SK-N-SH treated with all-trans-retinoic acid at 6 μM for 48 hours (cell line): ENCODE data around the gene NTN1.

Source experiments
- ARNTL ChIP-seq: fragments of 450-650 bp; formaldehyde crosslinking; IDR thresholded peaks from 2 replicates; pipeline ENCODE4 v1.5.0; 2020; ENCODE audit warnings: low read depth, mild to moderate bottlenecking, moderate library complexity, borderline replicate concordance
- BACH2 ChIP-seq: fragments of 250-450 bp; sonication (Bioruptor Pico); IDR thresholded peaks from 2 replicates; pipeline ENCODE4 v1.9.0; 2021; ENCODE audit warnings: mild to moderate bottlenecking, borderline replicate concordance
- CREB5 ChIP-seq: fragments of 250-450 bp; sonication (Bioruptor Pico); IDR thresholded peaks from 2 replicates; pipeline ENCODE4 v1.5.1; 2020; ENCODE audit warnings: low read depth, mild to moderate bottlenecking, moderate library complexity
- CSDC2 ChIP-seq: fragments of 250-450 bp; sonication (Bioruptor Pico); IDR thresholded peaks from 2 replicates; pipeline ENCODE4 v1.5.0; 2020; ENCODE audit warnings: mild to moderate bottlenecking, moderate library complexity
- CSRNP3 ChIP-seq: fragments of 250-450 bp; sonication (Bioruptor Pico); IDR thresholded peaks from 2 replicates; pipeline ENCODE4 v1.5.1; 2021; ENCODE audit warnings: mild to moderate bottlenecking, moderate library complexity
- OSR1 ChIP-seq: fragments of 250-450 bp; sonication (Bioruptor Pico); IDR thresholded peaks from 2 replicates; pipeline ENCODE4 v1.8.0; 2022; ENCODE audit warnings: moderate library complexity, mild to moderate bottlenecking, inconsistent platforms
- PATZ1 ChIP-seq: fragments of 250-450 bp; sonication (Bioruptor Pico); IDR thresholded peaks from 2 replicates; pipeline ENCODE4 v1.8.0; 2020; ENCODE audit warnings: mild to moderate bottlenecking, moderate library complexity, borderline replicate concordance
- POU6F1 ChIP-seq: fragments of 250-450 bp; sonication (Bioruptor Pico); IDR thresholded peaks from 2 replicates; pipeline ENCODE4 v1.8.0; 2021; ENCODE audit warnings: low read depth, mild to moderate bottlenecking, moderate library complexity, borderline replicate concordance
- PPARA ChIP-seq: fragments of 250-450 bp; sonication (Bioruptor Pico); IDR thresholded peaks from 2 replicates; pipeline ENCODE4 v1.5.0; 2020; ENCODE audit warnings: mild to moderate bottlenecking, borderline replicate concordance
- TSHZ2 ChIP-seq: fragments of 250-450 bp; sonication (Bioruptor Pico); IDR thresholded peaks from 2 replicates; pipeline ENCODE4 v1.5.0; 2020; ENCODE audit warnings: mild to moderate bottlenecking, moderate library complexity
- ZFP30 ChIP-seq: fragments of 450-650 bp; formaldehyde crosslinking; IDR thresholded peaks from 2 replicates; pipeline ENCODE4 v1.5.0; 2022; ENCODE audit warnings: mild to moderate bottlenecking, moderate library complexity
- ZNF70 ChIP-seq: fragments of 450-650 bp; formaldehyde crosslinking; IDR thresholded peaks from 2 replicates; pipeline ENCODE4 v1.5.0; 2020; ENCODE audit warnings: mild to moderate bottlenecking, moderate library complexity
- ZNF8 ChIP-seq: fragments of 450-650 bp; formaldehyde crosslinking; IDR thresholded peaks from 2 replicates; pipeline ENCODE4 v1.5.0; 2020; ENCODE audit warnings: mild to moderate bottlenecking, moderate library complexity

- TF ChIP-seq PPARA (CRISPR knock-in tag) (no peak), CSDC2 (CRISPR knock-in tag) (no peak), TSHZ2 (CRISPR knock-in tag) (no peak), BACH2 (no peak), ARNTL (no peak), PATZ1 (CRISPR knock-in tag) (no peak), POU6F1 (CRISPR knock-in tag) (no peak), OSR1 (no peak), ZFP30 (CRISPR knock-in tag) (no peak), ZNF8 (no peak), ZNF70 (CRISPR knock-in tag) (no peak), CSRNP3 (CRISPR knock-in tag) (no peak), CREB5 (CRISPR knock-in tag) (no peak)
Observed at GRCh38 chr17:9123594-9124553, 102.6 kb downstream of the NTN1 start.
